ENCODE measurements around the gene GPC3.

Gene GPC3

DNA sequence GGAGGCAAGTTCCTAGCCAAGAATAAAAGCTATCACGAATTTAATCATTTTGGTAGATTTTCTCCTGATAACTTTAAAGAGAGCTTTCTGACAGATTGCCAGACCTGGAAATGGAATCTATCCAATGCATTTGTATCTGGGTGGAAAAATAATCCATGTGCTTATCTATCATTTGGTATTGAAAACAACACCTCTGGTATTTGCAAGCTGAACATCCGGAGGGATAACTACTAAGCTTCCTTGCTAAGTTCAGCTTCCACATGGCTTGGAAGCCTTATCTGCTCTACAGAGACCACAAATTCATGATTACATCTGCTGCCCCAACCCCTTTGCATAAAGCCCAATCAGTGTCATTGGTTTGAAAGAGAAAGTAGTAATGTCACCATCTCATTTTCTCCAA, 230.7 kb downstream of the GPC3 start:
- no peak overlapping the region for H4K91ac ChIP-seq (ENCODE audit: low read depth, low read length, poor library complexity)
- no peak overlapping the region for H2AK5ac ChIP-seq (ENCODE audit: low read depth, low read length)
- H3K9me3 ChIP-seq (replicated peaks in 1 of 2; ENCODE audit: control insufficient read depth in 2 of 2, insufficient read depth in 1 of 2, low read depth in 1 of 2, low read length in 2 of 2), result no peaks in the 10 kb centered on the region
- H4K8ac ChIP-seq (ENCODE audit: low read depth, low read length), result no peak overlapping the region
- no peaks in the 10 kb centered on the region for H3K4me1 ChIP-seq (ENCODE audit: control insufficient read depth in 2 of 2, insufficient read depth in 1 of 2, low read depth in 1 of 2, low read length in 2 of 2)
- H2BK120ac ChIP-seq (ENCODE audit: low read depth, low read length), result no peak overlapping the region
- H2BK12ac ChIP-seq (ENCODE audit: low read length), result no peak overlapping the region
- no peak overlapping the region for H3K23ac ChIP-seq (ENCODE audit: low read depth, low read length, poor library complexity)
- H3K14ac ChIP-seq (ENCODE audit: low read length), result no peak overlapping the region
- H3K4ac ChIP-seq (ENCODE audit: low read length), result no peak overlapping the region
- WGBS, 2 donors (ENCODE audit: extremely low coverage in 2 of 2, insufficient read length in 2 of 2, insufficient replicate concordance in 1 of 2), result no CpG with 5 or more reads among the region's 2 CpGs
- H2BK15ac ChIP-seq (ENCODE audit: low read length), result no peak overlapping the region
- H3K4me2 ChIP-seq (ENCODE audit: insufficient read depth, low read length, poor library complexity, severe bottlenecking), result no peak overlapping the region
- no peak overlapping the region for H2BK5ac ChIP-seq (ENCODE audit: low read length)
- no peak overlapping the region for H2AFZ ChIP-seq (ENCODE audit: low read length)
- H3K9ac ChIP-seq (ENCODE audit: low read depth, low read length, poor library complexity), result no peak overlapping the region
- H3K36me3 ChIP-seq (replicated peaks in 1 of 2; ENCODE audit: control insufficient read depth in 2 of 2, insufficient read depth in 2 of 2, low read length in 2 of 2), result peaks cover 0 to 2% of the 10 kb centered on the region in 2 donors
- no peaks in the 10 kb centered on the region for H3K79me1 ChIP-seq (ENCODE audit: low read depth, low read length)
- no peak overlapping the region for H3K27ac ChIP-seq (replicated peaks; ENCODE audit: low read length)
- no peak overlapping the region for H3K4me3 ChIP-seq (ENCODE audit: low read length in 2 of 2)
- no peak overlapping the region for H3K18ac ChIP-seq (ENCODE audit: low read length)
- DNase-seq (ENCODE audit: low spot score), result no peak
- H3K27me3 ChIP-seq (ENCODE audit: control insufficient read depth in 3 of 3, insufficient read depth in 3 of 3, low read depth in 1 of 3, low read length in 3 of 3), result no peaks in the 10 kb centered on the region

DNA sequence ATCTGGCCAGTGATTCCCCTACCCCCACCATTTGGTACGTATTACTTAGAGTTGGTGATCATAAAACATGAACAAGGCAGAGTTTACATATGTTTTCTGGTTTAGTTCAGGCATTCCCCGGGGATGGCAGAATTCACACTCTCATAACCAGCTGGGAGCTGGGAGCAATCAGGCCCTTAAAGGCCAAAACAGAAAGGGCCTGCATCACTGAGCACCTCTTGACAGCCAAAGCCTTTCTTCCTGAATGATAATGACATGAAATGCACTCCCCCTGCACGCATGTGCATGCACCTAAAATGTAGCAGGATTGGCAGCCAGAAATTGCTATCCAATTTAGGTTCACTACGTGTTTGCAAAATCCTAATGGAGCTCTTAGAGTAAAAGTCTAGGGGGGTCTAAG, 235.4 kb downstream of the GPC3 start:
- H3K79me1 ChIP-seq (ENCODE audit: low read depth, low read length), result no peaks in the 10 kb centered on the region
- H3K4me1 ChIP-seq (ENCODE audit: control insufficient read depth in 2 of 2, insufficient read depth in 1 of 2, low read depth in 1 of 2, low read length in 2 of 2), result no peaks in the 10 kb centered on the region
- no peak overlapping the region for H3K4me3 ChIP-seq (ENCODE audit: low read length in 2 of 2)
- no peak overlapping the region for H2BK5ac ChIP-seq (ENCODE audit: low read length)
- H3K4me2 ChIP-seq (ENCODE audit: insufficient read depth, low read length, poor library complexity, severe bottlenecking), result no peak overlapping the region
- no peaks in the 10 kb centered on the region for H3K27me3 ChIP-seq (ENCODE audit: control insufficient read depth in 3 of 3, insufficient read depth in 3 of 3, low read depth in 1 of 3, low read length in 3 of 3)
- no peak overlapping the region for H2BK120ac ChIP-seq (ENCODE audit: low read depth, low read length)
- H3K4ac ChIP-seq (ENCODE audit: low read length), result no peak overlapping the region
- no peak overlapping the region for H2AK5ac ChIP-seq (ENCODE audit: low read depth, low read length)
- no peaks in the 10 kb centered on the region for H3K9me3 ChIP-seq (replicated peaks in 1 of 2; ENCODE audit: control insufficient read depth in 2 of 2, insufficient read depth in 1 of 2, low read depth in 1 of 2, low read length in 2 of 2)
- H2BK12ac ChIP-seq (ENCODE audit: low read length), result no peak overlapping the region
- H2AFZ ChIP-seq (ENCODE audit: low read length), result no peak overlapping the region
- no peak overlapping the region for H3K9ac ChIP-seq (ENCODE audit: low read depth, low read length, poor library complexity)
- no peak overlapping the region for H3K14ac ChIP-seq (ENCODE audit: low read length)
- no peak overlapping the region for H3K27ac ChIP-seq (replicated peaks; ENCODE audit: low read length)
- H3K18ac ChIP-seq (ENCODE audit: low read length), result no peak overlapping the region
- H4K8ac ChIP-seq (ENCODE audit: low read depth, low read length), result no peak overlapping the region
- no CpG with 5 or more reads among the region's 4 CpGs for WGBS, 2 donors (ENCODE audit: extremely low coverage in 2 of 2, insufficient read length in 2 of 2, insufficient replicate concordance in 1 of 2)
- H3K23ac ChIP-seq (ENCODE audit: low read depth, low read length, poor library complexity), result no peak overlapping the region
- H2BK15ac ChIP-seq (ENCODE audit: low read length), result no peak overlapping the region
- H4K91ac ChIP-seq (ENCODE audit: low read depth, low read length, poor library complexity), result no peak overlapping the region
- H3K36me3 ChIP-seq (replicated peaks in 1 of 2; ENCODE audit: control insufficient read depth in 2 of 2, insufficient read depth in 2 of 2, low read length in 2 of 2), result peaks cover 0 to 2% of the 10 kb centered on the region in 2 donors
- no peak for DNase-seq (ENCODE audit: low spot score)

GRCh38 chrX:133749370-133749769, 236.0 kb downstream of the GPC3 start:
- H3K23ac ChIP-seq (ENCODE audit: low read depth, low read length, poor library complexity), result no peak overlapping the region
- no peak overlapping the region for H4K8ac ChIP-seq (ENCODE audit: low read depth, low read length)
- peaks cover 0 to 2% of the 10 kb centered on the region in 2 donors for H3K36me3 ChIP-seq (replicated peaks in 1 of 2; ENCODE audit: control insufficient read depth in 2 of 2, insufficient read depth in 2 of 2, low read length in 2 of 2)
- H3K14ac ChIP-seq (ENCODE audit: low read length), result no peak overlapping the region
- no peak overlapping the region for H3K4ac ChIP-seq (ENCODE audit: low read length)
- no peak overlapping the region for H2BK15ac ChIP-seq (ENCODE audit: low read length)
- H3K79me1 ChIP-seq (ENCODE audit: low read depth, low read length), result no peaks in the 10 kb centered on the region
- H2BK12ac ChIP-seq (ENCODE audit: low read length), result no peak overlapping the region
- WGBS, 2 donors (ENCODE audit: extremely low coverage in 2 of 2, insufficient read length in 2 of 2, insufficient replicate concordance in 1 of 2), result no CpG with 5 or more reads among the region's 4 CpGs
- no peak overlapping the region for H2AK5ac ChIP-seq (ENCODE audit: low read depth, low read length)
- no peak overlapping the region for H2AFZ ChIP-seq (ENCODE audit: low read length)
- no peaks in the 10 kb centered on the region for H3K9me3 ChIP-seq (replicated peaks in 1 of 2; ENCODE audit: control insufficient read depth in 2 of 2, insufficient read depth in 1 of 2, low read depth in 1 of 2, low read length in 2 of 2)
- H3K4me2 ChIP-seq (ENCODE audit: insufficient read depth, low read length, poor library complexity, severe bottlenecking), result no peak overlapping the region
- H3K4me3 ChIP-seq (ENCODE audit: low read length in 2 of 2), result no peak overlapping the region
- no peaks in the 10 kb centered on the region for H3K4me1 ChIP-seq (ENCODE audit: control insufficient read depth in 2 of 2, insufficient read depth in 1 of 2, low read depth in 1 of 2, low read length in 2 of 2)
- H3K27me3 ChIP-seq (ENCODE audit: control insufficient read depth in 3 of 3, insufficient read depth in 3 of 3, low read depth in 1 of 3, low read length in 3 of 3), result no peaks in the 10 kb centered on the region
- no peak overlapping the region for H4K91ac ChIP-seq (ENCODE audit: low read depth, low read length, poor library complexity)
- H3K18ac ChIP-seq (ENCODE audit: low read length), result no peak overlapping the region
- H2BK120ac ChIP-seq (ENCODE audit: low read depth, low read length), result no peak overlapping the region
- no peak overlapping the region for H3K27ac ChIP-seq (replicated peaks; ENCODE audit: low read length)
- H2BK5ac ChIP-seq (ENCODE audit: low read length), result no peak overlapping the region
- no peak overlapping the region for H3K9ac ChIP-seq (ENCODE audit: low read depth, low read length, poor library complexity)
- no peak for DNase-seq (ENCODE audit: low spot score)

GRCh38 chrX:133747196-133747595, 238.2 kb downstream of the GPC3 start:
- H2BK5ac ChIP-seq (ENCODE audit: low read length), result no peak overlapping the region
- H3K18ac ChIP-seq (ENCODE audit: low read length), result no peak overlapping the region
- H3K27ac ChIP-seq (replicated peaks; ENCODE audit: low read length), result no peak overlapping the region
- no peaks in the 10 kb centered on the region for H3K9me3 ChIP-seq (replicated peaks in 1 of 2; ENCODE audit: control insufficient read depth in 2 of 2, insufficient read depth in 1 of 2, low read depth in 1 of 2, low read length in 2 of 2)
- no peaks in the 10 kb centered on the region for H3K4me1 ChIP-seq (ENCODE audit: control insufficient read depth in 2 of 2, insufficient read depth in 1 of 2, low read depth in 1 of 2, low read length in 2 of 2)
- no peaks in the 10 kb centered on the region for H3K27me3 ChIP-seq (ENCODE audit: control insufficient read depth in 3 of 3, insufficient read depth in 3 of 3, low read depth in 1 of 3, low read length in 3 of 3)
- no peak overlapping the region for H2BK15ac ChIP-seq (ENCODE audit: low read length)
- WGBS, 2 donors (ENCODE audit: extremely low coverage in 2 of 2, insufficient read length in 2 of 2, insufficient replicate concordance in 1 of 2), result no CpG with 5 or more reads among the region's 2 CpGs
- H3K4me3 ChIP-seq (ENCODE audit: low read length in 2 of 2), result no peak overlapping the region
- H3K23ac ChIP-seq (ENCODE audit: low read depth, low read length, poor library complexity), result no peak overlapping the region
- no peaks in the 10 kb centered on the region for H3K36me3 ChIP-seq (replicated peaks in 1 of 2; ENCODE audit: control insufficient read depth in 2 of 2, insufficient read depth in 2 of 2, low read length in 2 of 2)
- H3K4me2 ChIP-seq (ENCODE audit: insufficient read depth, low read length, poor library complexity, severe bottlenecking), result no peak overlapping the region
- H4K8ac ChIP-seq (ENCODE audit: low read depth, low read length), result no peak overlapping the region
- no peak for DNase-seq (ENCODE audit: low spot score)
- H3K4ac ChIP-seq (ENCODE audit: low read length), result no peak overlapping the region
- H3K79me1 ChIP-seq (ENCODE audit: low read depth, low read length), result peaks cover 1% of the 10 kb centered on the region
- H2AK5ac ChIP-seq (ENCODE audit: low read depth, low read length), result no peak overlapping the region
- H2BK12ac ChIP-seq (ENCODE audit: low read length), result no peak overlapping the region
- H4K91ac ChIP-seq (ENCODE audit: low read depth, low read length, poor library complexity), result no peak overlapping the region
- H3K9ac ChIP-seq (ENCODE audit: low read depth, low read length, poor library complexity), result no peak overlapping the region
- no peak overlapping the region for H3K14ac ChIP-seq (ENCODE audit: low read length)
- H2AFZ ChIP-seq (ENCODE audit: low read length), result no peak overlapping the region
- H2BK120ac ChIP-seq (ENCODE audit: low read depth, low read length), result no peak overlapping the region
